ENCODE results near the gene SLC22A1.
"Not testable (repeated sequence)": the region's sequence is repeated elsewhere in the genome, so short reads cannot be mapped to it uniquely, and the experiment has no call there.

Gene SLC22A1

GRCh38 chr6:160121558-160121957 lies at the start of gene SLC22A1:
TSS of gene SLC22A1 (plus strand) at chr6:160121815. CDS start at chr6:160121936, 121 bp downstream.
- no peak for DNase-seq (ENCODE audit: extremely low read depth in 1 of 2, low read depth in 1 of 2)

GRCh38 chr6:160073272-160073671 lies 48.3 kb upstream of the SLC22A1 start:
- no peak for DNase-seq (ENCODE audit: extremely low read depth in 1 of 2, low read depth in 1 of 2)

GRCh38 chr6:160076009-160076408 lies 45.6 kb upstream of the SLC22A1 start:
- no peak for DNase-seq (ENCODE audit: extremely low read depth in 1 of 2, low read depth in 1 of 2)

- DNase-seq (ENCODE audit: extremely low read depth in 1 of 2, low read depth in 1 of 2): no peak
These were observed 44.6 kb upstream of the SLC22A1 start for GRCh38 chr6:160077024-160077423.

- no peak for DNase-seq (ENCODE audit: extremely low read depth in 1 of 2, low read depth in 1 of 2)
These were observed 44.1 kb upstream of the SLC22A1 start for GRCh38 chr6:160077526-160077925.

- no peak for DNase-seq (ENCODE audit: extremely low read depth in 1 of 2, low read depth in 1 of 2)
These were observed 42.5 kb upstream of the SLC22A1 start for GRCh38 chr6:160078883-160079685.

- DNase-seq (ENCODE audit: extremely low read depth in 1 of 2, low read depth in 1 of 2): no peak
These were observed 42.0 kb upstream of the SLC22A1 start for GRCh38 chr6:160079686-160080043.

GRCh38 chr6:160080097-160080496 lies 41.5 kb upstream of the SLC22A1 start:
- DNase-seq (ENCODE audit: extremely low read depth in 1 of 2, low read depth in 1 of 2): no peak

GRCh38 chr6:160081398-160081797 lies 40.2 kb upstream of the SLC22A1 start:
- no peak for DNase-seq (ENCODE audit: extremely low read depth in 1 of 2, low read depth in 1 of 2)

GRCh38 chr6:160082627-160083026 lies 39.0 kb upstream of the SLC22A1 start:
- no peak for DNase-seq (ENCODE audit: extremely low read depth in 1 of 2, low read depth in 1 of 2)

- no peak for DNase-seq (ENCODE audit: extremely low read depth in 1 of 2, low read depth in 1 of 2)
These were observed 37.3 kb upstream of the SLC22A1 start for GRCh38 chr6:160084198-160084776.

GRCh38 chr6:160085226-160085625 lies 36.4 kb upstream of the SLC22A1 start:
- no peak for DNase-seq (ENCODE audit: extremely low read depth in 1 of 2, low read depth in 1 of 2)

- no peak for DNase-seq (ENCODE audit: extremely low read depth in 1 of 2, low read depth in 1 of 2)
These were observed 35.7 kb upstream of the SLC22A1 start for GRCh38 chr6:160085713-160086505.

GRCh38 chr6:160086754-160087153 lies 34.9 kb upstream of the SLC22A1 start:
- DNase-seq (ENCODE audit: extremely low read depth in 1 of 2, low read depth in 1 of 2): no peak

GRCh38 chr6:160088069-160088783 lies 33.4 kb upstream of the SLC22A1 start:
- DNase-seq (ENCODE audit: extremely low read depth in 1 of 2, low read depth in 1 of 2): no peak

GRCh38 chr6:160088784-160089533 lies 32.7 kb upstream of the SLC22A1 start:
- no peak for DNase-seq (ENCODE audit: extremely low read depth in 1 of 2, low read depth in 1 of 2)

- DNase-seq (ENCODE audit: extremely low read depth in 1 of 2, low read depth in 1 of 2): no peak
These were observed 32.1 kb upstream of the SLC22A1 start for GRCh38 chr6:160089534-160089897.

GRCh38 chr6:160090442-160091239 lies 31.0 kb upstream of the SLC22A1 start:
- DNase-seq (ENCODE audit: extremely low read depth in 1 of 2, low read depth in 1 of 2): not testable (repeated sequence)

- not testable (repeated sequence) for DNase-seq (ENCODE audit: extremely low read depth in 1 of 2, low read depth in 1 of 2)
These were observed 29.4 kb upstream of the SLC22A1 start for GRCh38 chr6:160092176-160092575.

GRCh38 chr6:160092602-160093001 lies 29.0 kb upstream of the SLC22A1 start:
- DNase-seq (ENCODE audit: extremely low read depth in 1 of 2, low read depth in 1 of 2): no peak

Data from stimulated activated CD8-positive, alpha-beta memory T cell treated with anti-CD3 and anti-CD28 coated beads, Interleukin-7, amount 100 ng/mL, for 48 hours (primary cell).